ENCODE measurements around the gene TOMM34. TPM values are rescaled to one million over a fixed set of nuclear protein-coding genes. Genes with fewer than 3 reads are reported as not detected.

TOMM34 gene
- total and polyA plus RNA-seq, 9 of the 15 experiments (the other 6 are each of a cell fraction or from before 2014, with no cell fraction given), result 18.1 to 69.4 (median 41.7) TPM

DNA sequence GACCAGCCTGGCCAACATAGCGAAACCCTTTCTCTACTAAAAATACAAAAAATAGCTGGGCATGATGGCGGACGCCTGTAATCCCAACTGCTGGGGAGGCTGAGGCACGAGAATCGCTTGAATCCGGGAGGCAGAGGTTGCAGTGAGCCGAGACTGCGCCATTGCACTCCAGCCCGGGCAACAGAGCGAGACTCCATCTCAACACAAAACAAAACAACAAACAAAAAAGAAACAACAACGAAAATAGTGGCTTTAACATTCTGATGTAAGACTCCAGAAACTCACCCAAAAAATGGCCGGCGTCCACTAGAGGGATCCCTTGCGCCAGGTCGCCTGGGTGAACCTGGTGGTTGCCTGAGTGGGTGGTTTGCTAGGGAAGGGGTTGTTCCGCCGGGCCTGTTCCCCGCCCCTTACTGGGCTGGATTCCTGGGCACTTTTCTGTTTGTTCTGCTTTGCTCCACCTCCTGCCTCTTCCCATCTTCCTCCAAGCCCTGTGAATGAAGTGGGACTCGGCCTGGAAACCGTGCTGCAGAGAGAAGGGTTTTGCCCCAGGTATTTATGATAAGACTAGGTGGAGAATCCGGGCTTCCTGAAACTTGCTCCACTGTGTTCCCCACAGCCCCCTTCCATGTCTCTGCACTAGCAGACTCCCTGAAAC lies 48.8 kb downstream of the TOMM34 start (continued):
- TF ChIP-seq FOXM1 (IDR thresholded peaks at IDR 0.05; ENCODE audit: low read depth) (no peak), FOXM1 (CRISPR knock-in tag; IDR thresholded peaks at IDR 0.05; ENCODE audit: low read depth) (no peak), TRIM24 (IDR thresholded peaks at IDR 0.05) (peak; percentile 64; a peak in 2 of 4 replicates), EP400 (IDR thresholded peaks at IDR 0.05) (peak; percentile 97), POLR2A (conservative IDR thresholded peaks at IDR 0.05) (peak; percentile 53), ZBTB7A (IDR thresholded peaks at IDR 0.05; ENCODE audit: borderline replicate concordance, control insufficient read depth, low read depth, low read length) (peak; percentile 33; the same call in 1 of the 2 replicates), POLR2B (IDR thresholded peaks at IDR 0.05; ENCODE audit: low read depth, partially characterized antibody) (peak; percentile 62), MTA3 (IDR thresholded peaks at IDR 0.05; ENCODE audit: borderline replicate concordance) (peak; percentile 17; the same call in 1 of the 2 replicates), LARP7 (IDR thresholded peaks at IDR 0.05) (peak; percentile 66; the same call in 1 of the 2 replicates), ILK (tag; IDR thresholded peaks at IDR 0.05; ENCODE audit: borderline replicate concordance, low read depth) (no peak), EGR1 (conservative IDR thresholded peaks at IDR 0.05) (peak; percentile 85), NBN (IDR thresholded peaks at IDR 0.05; ENCODE audit: low read depth) (peak; percentile 70), FOXK2 (conservative IDR thresholded peaks at IDR 0.05 in 1 of 2, IDR thresholded peaks at IDR 0.05 in 1 of 2; ENCODE audit: low read depth in 2 of 2) (peak; percentile 76 to 77), ZSCAN32 (CRISPR knock-in tag; IDR thresholded peaks at IDR 0.05) (no peak)
- TF ChIP-seq, protein P1, sequence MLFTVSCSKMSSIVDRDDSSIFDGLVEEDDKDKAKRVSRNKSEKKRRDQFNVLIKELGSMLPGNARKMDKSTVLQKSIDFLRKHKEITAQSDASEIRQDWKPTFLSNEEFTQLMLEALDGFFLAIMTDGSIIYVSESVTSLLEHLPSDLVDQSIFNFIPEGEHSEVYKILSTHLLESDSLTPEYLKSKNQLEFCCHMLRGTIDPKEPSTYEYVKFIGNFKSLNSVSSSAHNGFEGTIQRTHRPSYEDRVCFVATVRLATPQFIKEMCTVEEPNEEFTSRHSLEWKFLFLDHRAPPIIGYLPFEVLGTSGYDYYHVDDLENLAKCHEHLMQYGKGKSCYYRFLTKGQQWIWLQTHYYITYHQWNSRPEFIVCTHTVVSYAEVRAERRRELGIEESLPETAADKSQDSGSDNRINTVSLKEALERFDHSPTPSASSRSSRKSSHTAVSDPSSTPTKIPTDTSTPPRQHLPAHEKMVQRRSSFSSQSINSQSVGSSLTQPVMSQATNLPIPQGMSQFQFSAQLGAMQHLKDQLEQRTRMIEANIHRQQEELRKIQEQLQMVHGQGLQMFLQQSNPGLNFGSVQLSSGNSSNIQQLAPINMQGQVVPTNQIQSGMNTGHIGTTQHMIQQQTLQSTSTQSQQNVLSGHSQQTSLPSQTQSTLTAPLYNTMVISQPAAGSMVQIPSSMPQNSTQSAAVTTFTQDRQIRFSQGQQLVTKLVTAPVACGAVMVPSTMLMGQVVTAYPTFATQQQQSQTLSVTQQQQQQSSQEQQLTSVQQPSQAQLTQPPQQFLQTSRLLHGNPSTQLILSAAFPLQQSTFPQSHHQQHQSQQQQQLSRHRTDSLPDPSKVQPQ (CRISPR knock-in tag; IDR thresholded peaks at IDR 0.05; ENCODE audit: borderline replicate concordance), result no peak
- TF ChIP-seq, protein P2, sequence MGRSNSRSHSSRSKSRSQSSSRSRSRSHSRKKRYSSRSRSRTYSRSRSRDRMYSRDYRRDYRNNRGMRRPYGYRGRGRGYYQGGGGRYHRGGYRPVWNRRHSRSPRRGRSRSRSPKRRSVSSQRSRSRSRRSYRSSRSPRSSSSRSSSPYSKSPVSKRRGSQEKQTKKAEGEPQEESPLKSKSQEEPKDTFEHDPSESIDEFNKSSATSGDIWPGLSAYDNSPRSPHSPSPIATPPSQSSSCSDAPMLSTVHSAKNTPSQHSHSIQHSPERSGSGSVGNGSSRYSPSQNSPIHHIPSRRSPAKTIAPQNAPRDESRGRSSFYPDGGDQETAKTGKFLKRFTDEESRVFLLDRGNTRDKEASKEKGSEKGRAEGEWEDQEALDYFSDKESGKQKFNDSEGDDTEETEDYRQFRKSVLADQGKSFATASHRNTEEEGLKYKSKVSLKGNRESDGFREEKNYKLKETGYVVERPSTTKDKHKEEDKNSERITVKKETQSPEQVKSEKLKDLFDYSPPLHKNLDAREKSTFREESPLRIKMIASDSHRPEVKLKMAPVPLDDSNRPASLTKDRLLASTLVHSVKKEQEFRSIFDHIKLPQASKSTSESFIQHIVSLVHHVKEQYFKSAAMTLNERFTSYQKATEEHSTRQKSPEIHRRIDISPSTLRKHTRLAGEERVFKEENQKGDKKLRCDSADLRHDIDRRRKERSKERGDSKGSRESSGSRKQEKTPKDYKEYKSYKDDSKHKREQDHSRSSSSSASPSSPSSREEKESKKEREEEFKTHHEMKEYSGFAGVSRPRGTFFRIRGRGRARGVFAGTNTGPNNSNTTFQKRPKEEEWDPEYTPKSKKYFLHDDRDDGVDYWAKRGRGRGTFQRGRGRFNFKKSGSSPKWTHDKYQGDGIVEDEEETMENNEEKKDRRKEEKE (IDR thresholded peaks at IDR 0.05; ENCODE audit: borderline replicate concordance in 1 of 2, control insufficient read depth in 1 of 2, low read depth in 2 of 2, low read length in 1 of 2), result no peak
- TF ChIP-seq, protein P3, sequence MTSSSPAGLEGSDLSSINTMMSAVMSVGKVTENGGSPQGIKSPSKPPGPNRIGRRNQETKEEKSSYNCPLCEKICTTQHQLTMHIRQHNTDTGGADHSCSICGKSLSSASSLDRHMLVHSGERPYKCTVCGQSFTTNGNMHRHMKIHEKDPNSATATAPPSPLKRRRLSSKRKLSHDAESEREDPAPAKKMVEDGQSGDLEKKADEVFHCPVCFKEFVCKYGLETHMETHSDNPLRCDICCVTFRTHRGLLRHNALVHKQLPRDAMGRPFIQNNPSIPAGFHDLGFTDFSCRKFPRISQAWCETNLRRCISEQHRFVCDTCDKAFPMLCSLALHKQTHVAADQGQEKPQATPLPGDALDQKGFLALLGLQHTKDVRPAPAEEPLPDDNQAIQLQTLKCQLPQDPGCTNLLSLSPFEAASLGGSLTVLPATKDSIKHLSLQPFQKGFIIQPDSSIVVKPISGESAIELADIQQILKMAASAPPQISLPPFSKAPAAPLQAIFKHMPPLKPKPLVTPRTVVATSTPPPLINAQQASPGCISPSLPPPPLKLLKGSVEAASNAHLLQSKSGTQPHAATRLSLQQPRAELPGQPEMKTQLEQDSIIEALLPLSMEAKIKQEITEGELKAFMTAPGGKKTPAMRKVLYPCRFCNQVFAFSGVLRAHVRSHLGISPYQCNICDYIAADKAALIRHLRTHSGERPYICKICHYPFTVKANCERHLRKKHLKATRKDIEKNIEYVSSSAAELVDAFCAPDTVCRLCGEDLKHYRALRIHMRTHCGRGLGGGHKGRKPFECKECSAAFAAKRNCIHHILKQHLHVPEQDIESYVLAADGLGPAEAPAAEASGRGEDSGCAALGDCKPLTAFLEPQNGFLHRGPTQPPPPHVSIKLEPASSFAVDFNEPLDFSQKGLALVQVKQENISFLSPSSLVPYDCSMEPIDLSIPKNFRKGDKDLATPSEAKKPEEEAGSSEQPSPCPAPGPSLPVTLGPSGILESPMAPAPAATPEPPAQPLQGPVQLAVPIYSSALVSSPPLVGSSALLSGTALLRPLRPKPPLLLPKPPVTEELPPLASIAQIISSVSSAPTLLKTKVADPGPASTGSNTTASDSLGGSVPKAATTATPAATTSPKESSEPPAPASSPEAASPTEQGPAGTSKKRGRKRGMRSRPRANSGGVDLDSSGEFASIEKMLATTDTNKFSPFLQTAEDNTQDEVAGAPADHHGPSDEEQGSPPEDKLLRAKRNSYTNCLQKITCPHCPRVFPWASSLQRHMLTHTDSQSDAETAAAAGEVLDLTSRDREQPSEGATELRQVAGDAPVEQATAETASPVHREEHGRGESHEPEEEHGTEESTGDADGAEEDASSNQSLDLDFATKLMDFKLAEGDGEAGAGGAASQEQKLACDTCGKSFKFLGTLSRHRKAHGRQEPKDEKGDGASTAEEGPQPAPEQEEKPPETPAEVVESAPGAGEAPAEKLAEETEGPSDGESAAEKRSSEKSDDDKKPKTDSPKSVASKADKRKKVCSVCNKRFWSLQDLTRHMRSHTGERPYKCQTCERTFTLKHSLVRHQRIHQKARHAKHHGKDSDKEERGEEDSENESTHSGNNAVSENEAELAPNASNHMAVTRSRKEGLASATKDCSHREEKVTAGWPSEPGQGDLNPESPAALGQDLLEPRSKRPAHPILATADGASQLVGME (CRISPR knock-in tag; IDR thresholded peaks at IDR 0.05), result no peak
